IPS DF 6.9 (cell line): ENCODE measurements around the gene MAU2.

ENCODE experiments used
- DNase-seq: peaks from one replicate; pipeline ENCODE4 v3.0.0-alpha.2; 2013; ENCODE audit warnings: low read depth, low spot score
- H3K27ac ChIP-seq: one replicate; pipeline ENCODE4 v1.5.1; 2013; ENCODE audit warnings: low read length, control low read depth
- H3K27me3 ChIP-seq: 2 replicates; pipeline ENCODE4 v1.6.1; 2013; ENCODE audit warnings: mild to moderate bottlenecking, low read length; ENCODE audit not compliant: control insufficient read depth, insufficient read depth
- H3K36me3 ChIP-seq: 2 replicates; pipeline ENCODE4 v1.6.1; 2013; ENCODE audit warnings: low read length; ENCODE audit not compliant: control insufficient read depth, insufficient read depth
- H3K4me1 ChIP-seq: 2 replicates; pipeline ENCODE4 v1.6.1; 2013; ENCODE audit warnings: low read length; ENCODE audit not compliant: control insufficient read depth, insufficient read depth
- H3K4me3 ChIP-seq: 2 replicates; pipeline ENCODE4 v1.5.1; 2013; ENCODE audit warnings: mild to moderate bottlenecking, low read length
- H3K9me3 ChIP-seq: 2 replicates; pipeline ENCODE4 v1.6.1; 2013; ENCODE audit warnings: low read length, inconsistent platforms; ENCODE audit not compliant: control insufficient read depth, insufficient read depth
- WGBS: extraction: QIAGEN DNeasy Blood & Tissue Kit; methylation state at CpG from one replicate; pipeline ENCODE4 v1.1.7; 2013; ENCODE audit warnings: mixed read lengths, missing lambda C conversion rate; ENCODE audit not compliant: insufficient read length, insufficient coverage; 5-methylcytosine and 5-hydroxymethylcytosine counted together

MAU2 gene, protein sequence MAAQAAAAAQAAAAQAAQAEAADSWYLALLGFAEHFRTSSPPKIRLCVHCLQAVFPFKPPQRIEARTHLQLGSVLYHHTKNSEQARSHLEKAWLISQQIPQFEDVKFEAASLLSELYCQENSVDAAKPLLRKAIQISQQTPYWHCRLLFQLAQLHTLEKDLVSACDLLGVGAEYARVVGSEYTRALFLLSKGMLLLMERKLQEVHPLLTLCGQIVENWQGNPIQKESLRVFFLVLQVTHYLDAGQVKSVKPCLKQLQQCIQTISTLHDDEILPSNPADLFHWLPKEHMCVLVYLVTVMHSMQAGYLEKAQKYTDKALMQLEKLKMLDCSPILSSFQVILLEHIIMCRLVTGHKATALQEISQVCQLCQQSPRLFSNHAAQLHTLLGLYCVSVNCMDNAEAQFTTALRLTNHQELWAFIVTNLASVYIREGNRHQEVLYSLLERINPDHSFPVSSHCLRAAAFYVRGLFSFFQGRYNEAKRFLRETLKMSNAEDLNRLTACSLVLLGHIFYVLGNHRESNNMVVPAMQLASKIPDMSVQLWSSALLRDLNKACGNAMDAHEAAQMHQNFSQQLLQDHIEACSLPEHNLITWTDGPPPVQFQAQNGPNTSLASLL

DNA sequence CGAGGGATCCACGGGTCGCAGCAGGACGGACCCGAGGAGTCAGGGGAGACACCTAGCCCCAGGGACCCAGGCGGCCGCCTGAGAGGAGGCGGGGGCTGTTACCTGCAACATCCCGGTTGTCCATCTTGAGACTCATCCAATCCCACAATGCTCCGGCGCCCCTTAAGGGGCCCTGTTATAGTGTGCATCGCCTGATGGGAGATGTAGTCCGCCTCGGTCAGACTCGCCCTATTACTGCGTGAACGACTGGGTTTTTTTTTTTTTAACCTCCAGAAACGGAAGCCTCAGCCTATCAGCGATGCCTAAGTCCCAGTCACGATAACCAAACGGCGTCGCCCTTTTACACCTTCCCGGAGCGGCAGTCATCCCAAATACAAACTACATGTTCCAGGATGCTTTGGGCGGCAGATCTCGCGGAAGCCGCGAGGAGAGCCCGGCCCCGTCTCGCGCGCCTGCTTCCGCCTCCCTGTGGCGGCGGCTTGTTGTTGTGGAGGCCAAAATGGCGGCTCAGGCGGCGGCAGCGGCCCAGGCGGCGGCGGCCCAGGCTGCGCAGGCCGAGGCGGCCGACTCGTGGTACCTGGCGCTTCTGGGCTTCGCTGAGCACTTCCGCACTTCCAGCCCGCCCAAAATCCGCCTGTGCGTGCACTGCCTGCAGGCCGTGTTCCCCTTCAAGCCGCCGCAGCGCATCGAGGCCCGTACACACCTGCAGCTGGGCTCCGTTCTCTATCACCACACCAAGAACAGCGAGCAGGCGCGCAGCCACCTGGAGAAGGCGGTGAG is at the start of gene MAU2, which contains the start of gene SUGP1:
MAU2 (plus strand) TSS at position 469 of the 780 bp plus-strand sequence; CDS start at position 500, 31 bp downstream.
SUGP1 (minus strand) TSS at position 149 of the 780 bp plus-strand sequence; CDS start at position 136, 13 bp downstream.
- no CpG with 5 or more reads among the region's 67 CpGs for WGBS
- Histone ChIP-seq H3K9me3 (no peaks in the 10 kb centered on the region), H3K27me3 (no peaks in the 10 kb centered on the region), H3K27ac (no peak within 1 kb of the TSS), H3K4me1 (peaks cover 4% of the 10 kb centered on the region), H3K4me3 (peak within 1 kb of the TSS; percentile 84), H3K36me3 (peaks cover 14% of the 10 kb centered on the region; the same call in 1 of the 2 replicates)
- DNase-seq: peak; percentile 71

DNA sequence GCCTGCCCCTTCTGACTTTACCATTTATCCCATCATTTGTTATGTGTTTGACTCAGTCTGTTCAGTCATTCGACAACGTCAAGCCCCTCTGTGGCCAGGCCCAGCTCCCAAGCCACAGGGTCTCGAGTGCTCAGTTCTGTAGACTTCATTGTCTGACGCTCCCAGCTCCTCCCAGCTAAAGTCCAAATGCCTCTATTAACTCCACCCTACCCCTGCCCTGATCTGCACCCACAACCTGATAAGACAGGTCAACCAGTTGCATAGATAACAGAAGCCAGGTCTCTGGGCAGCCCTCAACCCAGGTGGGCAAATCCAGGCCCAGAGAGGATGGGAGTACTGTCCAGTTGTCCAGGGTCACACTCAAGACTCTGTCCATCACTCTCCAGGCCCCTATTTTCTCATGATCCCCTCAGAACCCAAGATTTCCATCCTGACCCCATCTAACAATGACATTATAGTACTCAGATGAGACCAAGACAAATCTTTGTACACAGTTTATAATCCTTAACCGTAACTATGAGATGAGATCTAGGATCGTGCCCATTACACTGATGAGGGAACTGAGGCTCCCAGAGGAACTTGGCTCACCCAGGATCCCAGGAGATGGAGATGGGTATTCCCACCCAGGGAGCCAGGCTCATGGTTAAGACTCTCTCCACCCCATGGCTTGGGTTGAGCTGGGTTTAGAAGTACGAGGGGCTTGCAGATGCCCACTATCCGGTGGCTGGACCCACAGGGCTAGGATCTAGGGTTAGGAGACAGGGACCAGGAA is 48.6 kb upstream of the MAU2 start:
- Histone ChIP-seq H3K9me3 (no peaks in the 10 kb centered on the region), H3K4me3 (no peak overlapping the region; the same call in 1 of the 2 replicates), H3K27me3 (no peaks in the 10 kb centered on the region), H3K27ac (no peak overlapping the region), H3K36me3 (peaks cover 10% of the 10 kb centered on the region), H3K4me1 (peaks cover 4% of the 10 kb centered on the region; the same call in 1 of the 2 replicates)
- no CpG with 5 or more reads among the region's 8 CpGs for WGBS
- DNase-seq: no peak

DNA sequence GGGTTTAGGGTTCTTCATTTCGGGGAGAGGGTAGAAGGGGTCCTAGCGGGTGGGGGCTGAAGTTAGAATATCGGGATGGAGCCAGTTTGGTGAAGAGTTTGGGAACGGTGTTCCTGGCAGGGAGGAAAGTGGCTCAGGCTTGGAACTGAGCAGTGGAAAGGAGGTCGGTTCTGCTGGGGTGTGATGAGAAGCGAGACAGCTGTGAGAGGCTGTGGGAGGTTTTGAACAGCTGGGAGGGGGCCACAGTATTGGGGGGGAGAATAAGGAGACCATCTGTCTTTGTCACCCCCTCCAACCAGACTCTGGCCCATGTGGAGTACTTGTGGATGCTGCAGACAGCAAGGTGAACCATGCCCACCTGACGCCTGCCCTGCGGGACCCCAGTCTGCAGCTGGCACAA is 46.5 kb upstream of the MAU2 start:
- Histone ChIP-seq H3K4me1 (peaks cover 4% of the 10 kb centered on the region; the same call in 1 of the 2 replicates), H3K36me3 (peaks cover 21% of the 10 kb centered on the region), H3K27me3 (no peaks in the 10 kb centered on the region), H3K4me3 (no peak overlapping the region), H3K9me3 (no peaks in the 10 kb centered on the region), H3K27ac (no peak overlapping the region)
- no CpG with 5 or more reads among the region's 8 CpGs for WGBS
- DNase-seq: no peak

DNA sequence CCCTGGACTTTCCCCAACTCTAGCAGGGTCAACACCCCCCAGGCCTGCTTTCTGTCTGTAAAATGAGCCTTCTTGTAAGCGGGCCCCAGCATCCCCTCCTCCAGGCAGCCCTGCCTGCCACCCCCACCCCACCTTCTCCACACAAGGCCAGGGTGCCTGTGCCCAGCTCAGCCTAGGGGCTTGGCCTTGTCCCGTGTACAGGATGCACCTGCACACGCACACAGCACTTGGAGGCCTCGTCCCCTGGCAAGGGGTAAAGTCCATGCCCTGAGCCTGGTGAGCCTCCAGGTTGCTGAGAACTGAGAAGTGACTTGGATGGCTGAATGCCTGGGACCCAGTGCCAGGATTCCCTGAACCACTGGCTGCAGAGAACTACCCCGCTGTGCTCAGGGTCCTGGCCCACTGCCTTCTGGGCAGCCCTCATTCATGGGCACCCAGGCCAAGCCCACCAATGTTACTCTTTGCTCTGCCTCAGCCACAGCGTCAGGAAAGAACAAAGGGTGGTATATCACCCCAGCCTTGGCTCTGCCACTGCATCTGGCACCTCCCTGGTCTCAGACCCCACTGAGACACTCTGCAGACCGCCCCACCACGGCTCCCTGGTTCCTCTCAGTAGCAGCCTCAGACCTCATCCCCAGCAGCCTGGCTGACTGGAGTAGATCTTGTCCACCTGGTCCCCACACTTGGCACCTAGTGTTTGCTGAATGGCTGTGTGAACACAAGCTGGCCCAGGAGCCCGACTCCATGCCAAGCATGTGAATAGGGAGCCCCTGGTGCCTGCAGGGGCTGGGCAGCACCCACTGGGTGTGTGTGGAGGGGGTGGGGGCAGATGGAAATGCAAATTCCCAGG is 45.7 kb upstream of the MAU2 start:
- Histone ChIP-seq H3K4me1 (peaks cover 4% of the 10 kb centered on the region; the same call in 1 of the 2 replicates), H3K4me3 (no peak overlapping the region), H3K9me3 (no peaks in the 10 kb centered on the region), H3K27ac (no peak overlapping the region), H3K36me3 (peaks cover 29% of the 10 kb centered on the region), H3K27me3 (no peaks in the 10 kb centered on the region)
- WGBS: no CpG with 5 or more reads among the region's 9 CpGs
- no peak for DNase-seq

DNA sequence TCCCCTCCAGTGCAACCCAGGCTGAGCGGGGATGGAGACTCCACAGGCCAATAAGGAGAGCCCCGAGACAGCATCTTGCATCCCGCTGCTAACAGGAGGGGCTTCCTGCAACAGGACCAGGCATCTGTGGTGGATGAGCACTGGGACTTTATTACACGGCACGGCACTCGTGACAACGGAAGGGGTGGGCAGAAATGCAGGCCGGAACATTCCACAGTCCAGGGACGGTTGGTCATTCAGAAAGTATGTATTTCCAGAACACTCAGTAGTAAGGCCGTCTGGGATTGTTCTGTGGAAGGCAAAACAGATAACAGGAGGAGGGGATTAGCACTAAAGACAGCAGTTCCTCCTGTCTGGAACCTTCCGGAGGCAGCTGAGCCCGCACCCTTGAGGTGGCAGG is 44.2 kb upstream of the MAU2 start:
- H3K27ac ChIP-seq: no peak overlapping the region
- H3K27me3 ChIP-seq: no peaks in the 10 kb centered on the region
- no CpG with 5 or more reads among the region's 12 CpGs for WGBS
- peaks cover 2% of the 10 kb centered on the region; the same call in 1 of the 2 replicates for H3K4me1 ChIP-seq
- no peak for DNase-seq
- H3K4me3 ChIP-seq: no peak overlapping the region
- H3K9me3 ChIP-seq: no peaks in the 10 kb centered on the region
- peaks cover 30% of the 10 kb centered on the region for H3K36me3 ChIP-seq

DNA sequence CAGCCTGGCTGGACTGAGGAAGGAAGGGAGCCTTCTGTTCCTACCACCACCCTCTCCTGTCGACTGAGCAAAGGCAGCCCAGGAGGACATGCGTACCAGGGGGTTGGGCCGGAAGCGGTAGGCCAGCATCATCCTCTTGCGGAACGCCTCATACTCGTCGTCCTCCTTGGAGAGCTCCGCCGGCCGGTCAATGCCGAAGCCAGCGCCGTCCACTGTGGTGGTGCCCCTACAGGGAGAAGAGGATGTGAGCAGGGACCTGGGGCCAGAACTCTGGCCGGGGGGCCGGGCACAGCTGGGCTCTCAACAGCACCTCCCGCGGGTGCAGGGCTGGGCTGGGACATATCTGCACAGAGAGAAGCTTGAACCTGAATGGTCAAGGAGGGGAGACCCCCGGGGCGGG is 43.8 kb upstream of the MAU2 start:
- no peak for DNase-seq
- Histone ChIP-seq H3K4me1 (peaks cover 2% of the 10 kb centered on the region; the same call in 1 of the 2 replicates), H3K27ac (no peak overlapping the region), H3K9me3 (no peaks in the 10 kb centered on the region), H3K36me3 (peaks cover 30% of the 10 kb centered on the region), H3K27me3 (no peaks in the 10 kb centered on the region), H3K4me3 (no peak overlapping the region)
- WGBS: no CpG with 5 or more reads among the region's 20 CpGs

DNA sequence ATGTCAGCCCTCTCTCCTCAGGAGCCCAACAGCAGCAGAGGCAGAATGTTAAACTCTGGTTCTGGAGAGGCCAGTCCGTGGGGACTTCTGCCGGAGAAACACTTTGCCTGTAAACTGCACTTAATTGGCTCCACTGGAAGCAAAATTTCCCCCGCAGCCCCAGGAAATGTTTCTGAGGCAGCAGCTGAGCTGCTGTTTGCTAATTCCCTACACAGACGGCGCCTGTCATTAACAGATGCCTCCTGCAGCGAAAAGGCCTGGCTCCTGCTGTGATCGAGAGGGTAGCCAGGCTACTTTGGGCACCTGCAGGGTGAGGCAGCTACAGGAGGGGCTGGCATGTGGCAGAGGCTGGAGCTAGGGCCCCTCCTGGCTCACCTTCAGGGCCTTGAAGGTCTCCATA is 42.3 kb upstream of the MAU2 start:
- H3K27ac ChIP-seq: no peak overlapping the region
- DNase-seq: no peak
- H3K4me3 ChIP-seq: no peak overlapping the region
- no peaks in the 10 kb centered on the region for H3K9me3 ChIP-seq
- H3K4me1 ChIP-seq: no peaks in the 10 kb centered on the region
- peaks cover 30% of the 10 kb centered on the region for H3K36me3 ChIP-seq
- H3K27me3 ChIP-seq: no peaks in the 10 kb centered on the region
- WGBS: no CpG with 5 or more reads among the region's 7 CpGs

DNA sequence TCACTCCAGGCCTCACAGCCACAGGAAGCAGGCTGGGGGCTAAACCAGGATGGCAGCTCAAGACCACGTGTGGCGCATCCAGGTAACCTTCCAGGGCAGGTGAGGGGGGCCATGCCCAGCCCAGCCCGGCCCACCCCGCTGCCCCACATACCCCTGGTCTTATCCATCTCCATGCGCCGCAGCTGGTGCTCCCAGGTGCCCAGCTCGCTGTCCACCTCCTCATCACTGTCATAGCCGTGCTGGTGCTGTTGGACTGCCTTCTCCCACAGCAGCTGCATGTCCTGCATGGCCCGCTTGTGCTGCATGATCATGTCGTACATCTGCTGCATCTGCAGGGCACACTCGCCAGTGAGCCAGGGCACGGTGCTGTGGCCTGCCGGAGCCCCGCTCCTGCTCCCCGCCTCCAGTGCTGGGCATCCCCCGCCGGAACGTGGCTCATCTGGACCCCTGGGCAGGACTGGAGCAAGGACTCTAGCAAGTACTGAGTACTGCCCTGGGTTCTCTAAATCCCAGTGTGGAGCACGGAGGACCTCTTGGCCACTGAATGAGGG is 41.5 kb upstream of the MAU2 start:
- peaks cover 30% of the 10 kb centered on the region for H3K36me3 ChIP-seq
- no peak for DNase-seq
- WGBS: no CpG with 5 or more reads among the region's 19 CpGs

DNA sequence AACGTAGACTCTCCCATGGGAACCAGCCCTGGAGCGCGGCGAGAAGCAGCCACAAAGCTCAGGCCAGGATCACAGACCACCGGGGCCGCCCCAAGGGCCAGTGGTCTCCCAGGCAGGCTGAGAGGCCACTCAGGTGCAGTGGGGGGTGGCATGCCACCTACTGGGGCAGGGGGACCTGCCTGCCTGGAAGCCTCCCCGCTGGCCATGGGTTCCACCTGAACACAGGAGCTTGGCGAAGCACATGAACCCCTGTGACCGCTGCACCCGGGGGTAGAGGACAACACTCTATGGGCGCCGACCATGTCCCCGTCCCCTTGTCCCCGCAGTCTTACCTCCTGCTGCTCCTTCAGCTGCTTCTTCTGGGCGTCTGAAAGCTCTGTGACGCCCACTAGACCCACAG is 40.8 kb upstream of the MAU2 start:
- WGBS: no CpG with 5 or more reads among the region's 16 CpGs
- Histone ChIP-seq H3K9me3 (no peaks in the 10 kb centered on the region), H3K4me3 (no peak overlapping the region), H3K27ac (no peak overlapping the region), H3K27me3 (no peaks in the 10 kb centered on the region), H3K36me3 (peaks cover 30% of the 10 kb centered on the region), H3K4me1 (no peaks in the 10 kb centered on the region)
- DNase-seq: no peak

More for the DNA sequence above, 41.5 kb upstream of the MAU2 start:
- H3K27me3 ChIP-seq: no peaks in the 10 kb centered on the region
- no peak overlapping the region for H3K27ac ChIP-seq
- H3K4me1 ChIP-seq: no peaks in the 10 kb centered on the region
- H3K9me3 ChIP-seq: no peaks in the 10 kb centered on the region
- no peak overlapping the region for H3K4me3 ChIP-seq
